ENCODE measurements around the gene SHANK1.

Gene SHANK1

DNA sequence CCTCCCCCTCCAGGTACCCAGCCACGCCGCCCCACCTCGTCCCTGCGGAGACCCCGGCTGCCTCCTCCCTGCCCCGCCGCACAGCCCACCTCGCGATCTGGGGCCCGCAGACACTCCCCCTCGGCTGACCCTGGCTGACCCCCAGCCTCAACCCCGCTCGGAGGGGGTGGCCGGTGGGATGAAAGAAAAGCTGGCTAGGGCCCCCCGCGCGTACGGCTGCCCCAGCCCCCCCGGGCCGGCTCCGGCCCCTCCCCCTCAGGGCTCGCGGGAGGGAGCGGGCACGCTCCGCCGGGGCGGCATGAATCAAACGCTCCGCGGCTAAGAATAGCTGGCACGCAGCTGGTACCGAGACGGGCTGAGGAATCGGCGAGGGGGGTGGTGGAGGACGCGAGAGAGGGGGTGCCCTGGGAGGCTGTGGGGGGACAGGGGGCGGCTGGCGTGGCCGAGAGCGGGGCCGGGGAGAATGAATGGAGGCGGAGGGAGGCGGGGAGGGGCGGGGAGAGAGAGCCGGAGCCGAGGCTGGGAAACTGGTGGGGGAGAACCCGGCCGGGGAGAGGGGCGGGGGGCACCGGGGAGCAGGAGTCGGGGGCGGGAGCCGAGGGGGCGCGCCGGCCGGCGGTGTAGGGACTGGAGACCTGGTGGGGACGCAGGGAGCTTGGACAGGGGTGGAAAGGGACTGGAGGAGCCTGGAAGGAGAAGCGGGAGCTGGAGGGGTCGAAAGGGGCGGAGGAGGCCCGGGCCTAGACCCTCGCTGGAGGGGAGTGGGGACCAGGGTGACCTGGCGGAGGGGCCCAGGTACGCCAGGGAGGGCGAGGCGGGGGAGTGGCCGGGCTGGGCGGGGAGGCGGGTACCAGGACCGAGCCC lies 1.1 kb downstream of the SHANK1 start:
- H3K36me3 ChIP-seq (ENCODE audit: insufficient read depth): no peaks in the 10 kb centered on the region
- H3K27me3 ChIP-seq (ENCODE audit: insufficient read depth, low read depth): no peaks in the 10 kb centered on the region; the same call in 1 of the 2 replicates
- no peaks in the 10 kb centered on the region for H4K20me1 ChIP-seq (ENCODE audit: insufficient read depth)
- no peak overlapping the region for H2AFZ ChIP-seq (ENCODE audit: low read depth)
- no peaks in the 10 kb centered on the region for H3K79me2 ChIP-seq (ENCODE audit: insufficient read depth, low read depth)
- H3K4me2 ChIP-seq: no peak overlapping the region
- no peak overlapping the region for H3K27ac ChIP-seq
- TF ChIP-seq, protein P1, sequence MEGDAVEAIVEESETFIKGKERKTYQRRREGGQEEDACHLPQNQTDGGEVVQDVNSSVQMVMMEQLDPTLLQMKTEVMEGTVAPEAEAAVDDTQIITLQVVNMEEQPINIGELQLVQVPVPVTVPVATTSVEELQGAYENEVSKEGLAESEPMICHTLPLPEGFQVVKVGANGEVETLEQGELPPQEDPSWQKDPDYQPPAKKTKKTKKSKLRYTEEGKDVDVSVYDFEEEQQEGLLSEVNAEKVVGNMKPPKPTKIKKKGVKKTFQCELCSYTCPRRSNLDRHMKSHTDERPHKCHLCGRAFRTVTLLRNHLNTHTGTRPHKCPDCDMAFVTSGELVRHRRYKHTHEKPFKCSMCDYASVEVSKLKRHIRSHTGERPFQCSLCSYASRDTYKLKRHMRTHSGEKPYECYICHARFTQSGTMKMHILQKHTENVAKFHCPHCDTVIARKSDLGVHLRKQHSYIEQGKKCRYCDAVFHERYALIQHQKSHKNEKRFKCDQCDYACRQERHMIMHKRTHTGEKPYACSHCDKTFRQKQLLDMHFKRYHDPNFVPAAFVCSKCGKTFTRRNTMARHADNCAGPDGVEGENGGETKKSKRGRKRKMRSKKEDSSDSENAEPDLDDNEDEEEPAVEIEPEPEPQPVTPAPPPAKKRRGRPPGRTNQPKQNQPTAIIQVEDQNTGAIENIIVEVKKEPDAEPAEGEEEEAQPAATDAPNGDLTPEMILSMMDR (conservative IDR thresholded peaks at IDR 0.05; ENCODE audit: low read depth, low read length): no peak
- no peaks in the 10 kb centered on the region for H3K4me1 ChIP-seq (ENCODE audit: low read depth, poor library complexity, severe bottlenecking)
- no peak overlapping the region for H3K9ac ChIP-seq
- no peak overlapping the region for H3K4me3 ChIP-seq (IDR thresholded peaks at IDR 0.05; ENCODE audit: insufficient read depth, low read depth, low read length)

DNA sequence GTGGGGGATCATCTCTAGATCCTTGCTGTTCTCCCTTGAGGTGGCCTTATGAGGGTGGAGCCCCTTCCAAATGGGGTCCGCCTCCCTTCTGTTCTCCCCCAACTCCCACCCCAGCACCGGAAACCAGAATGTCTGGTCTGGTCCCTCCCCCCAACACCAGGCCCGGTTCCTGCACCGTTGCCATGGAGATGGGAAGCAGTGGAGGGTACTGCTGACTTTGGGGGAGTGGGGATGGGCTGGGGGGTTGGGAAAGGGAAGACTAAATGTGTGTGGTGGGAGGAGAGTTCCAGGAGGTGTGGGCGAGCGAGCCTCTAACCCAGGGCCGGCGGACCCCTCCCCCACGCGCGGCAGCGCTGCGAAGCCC lies 1.7 kb downstream of the SHANK1 start:
- Histone ChIP-seq H3K9ac (no peak overlapping the region), H3K4me3 (IDR thresholded peaks at IDR 0.05; ENCODE audit: insufficient read depth, low read depth, low read length) (no peak overlapping the region), H2AFZ (ENCODE audit: low read depth) (no peak overlapping the region), H3K79me2 (ENCODE audit: insufficient read depth, low read depth) (no peaks in the 10 kb centered on the region), H3K36me3 (ENCODE audit: insufficient read depth) (no peaks in the 10 kb centered on the region), H3K4me1 (ENCODE audit: low read depth, poor library complexity, severe bottlenecking) (no peaks in the 10 kb centered on the region), H3K27ac (no peak overlapping the region), H3K27me3 (ENCODE audit: insufficient read depth, low read depth) (no peaks in the 10 kb centered on the region; the same call in 1 of the 2 replicates), H4K20me1 (ENCODE audit: insufficient read depth) (no peaks in the 10 kb centered on the region), H3K4me2 (no peak overlapping the region)
- TF ChIP-seq, protein P1 (conservative IDR thresholded peaks at IDR 0.05; ENCODE audit: low read depth, low read length): no peak

DNA sequence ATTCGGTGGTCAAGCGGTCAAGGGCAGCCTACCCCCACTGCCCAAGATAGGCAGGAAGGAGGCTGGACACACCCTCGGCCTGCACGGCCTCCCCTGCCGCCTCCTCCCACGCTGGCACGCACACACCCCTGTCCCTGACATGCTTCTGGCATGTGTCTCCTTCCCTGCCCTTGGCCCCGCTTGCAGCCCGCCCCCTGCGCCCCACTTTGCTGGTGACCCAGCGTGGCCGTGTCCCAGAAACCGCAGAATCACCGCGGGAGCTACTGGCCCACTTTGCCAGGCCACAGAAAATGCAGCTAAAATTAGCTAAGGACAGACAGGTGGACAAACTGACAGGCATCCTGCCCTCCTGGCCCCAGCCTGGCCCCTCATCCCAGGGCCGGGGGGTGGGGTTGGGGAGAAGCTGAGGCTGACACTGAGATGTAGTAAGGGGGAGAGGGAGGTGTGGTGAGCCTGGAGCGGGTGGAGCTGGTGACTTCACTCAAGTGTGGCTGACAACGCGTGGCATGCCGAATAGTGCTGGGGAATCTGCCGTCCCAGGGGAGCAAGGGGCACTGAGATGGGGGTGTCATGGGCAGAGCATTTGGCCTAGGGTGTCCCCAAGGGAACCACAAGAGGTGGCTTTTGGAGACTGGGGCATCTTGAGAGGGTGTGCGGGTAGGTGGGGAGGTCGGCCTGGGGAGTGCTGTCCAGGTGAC lies 2.4 kb downstream of the SHANK1 start:
- Histone ChIP-seq H3K27ac (no peak overlapping the region), H3K36me3 (ENCODE audit: insufficient read depth) (no peaks in the 10 kb centered on the region), H4K20me1 (ENCODE audit: insufficient read depth) (no peaks in the 10 kb centered on the region), H3K4me1 (ENCODE audit: low read depth, poor library complexity, severe bottlenecking) (no peaks in the 10 kb centered on the region), H3K79me2 (ENCODE audit: insufficient read depth, low read depth) (no peaks in the 10 kb centered on the region), H3K4me3 (IDR thresholded peaks at IDR 0.05; ENCODE audit: insufficient read depth, low read depth, low read length) (no peak overlapping the region), H3K27me3 (ENCODE audit: insufficient read depth, low read depth) (no peaks in the 10 kb centered on the region; the same call in 1 of the 2 replicates), H3K4me2 (no peak overlapping the region), H2AFZ (ENCODE audit: low read depth) (no peak overlapping the region), H3K9ac (no peak overlapping the region)
- TF ChIP-seq, protein P1 (conservative IDR thresholded peaks at IDR 0.05; ENCODE audit: low read depth, low read length): no peak

DNA sequence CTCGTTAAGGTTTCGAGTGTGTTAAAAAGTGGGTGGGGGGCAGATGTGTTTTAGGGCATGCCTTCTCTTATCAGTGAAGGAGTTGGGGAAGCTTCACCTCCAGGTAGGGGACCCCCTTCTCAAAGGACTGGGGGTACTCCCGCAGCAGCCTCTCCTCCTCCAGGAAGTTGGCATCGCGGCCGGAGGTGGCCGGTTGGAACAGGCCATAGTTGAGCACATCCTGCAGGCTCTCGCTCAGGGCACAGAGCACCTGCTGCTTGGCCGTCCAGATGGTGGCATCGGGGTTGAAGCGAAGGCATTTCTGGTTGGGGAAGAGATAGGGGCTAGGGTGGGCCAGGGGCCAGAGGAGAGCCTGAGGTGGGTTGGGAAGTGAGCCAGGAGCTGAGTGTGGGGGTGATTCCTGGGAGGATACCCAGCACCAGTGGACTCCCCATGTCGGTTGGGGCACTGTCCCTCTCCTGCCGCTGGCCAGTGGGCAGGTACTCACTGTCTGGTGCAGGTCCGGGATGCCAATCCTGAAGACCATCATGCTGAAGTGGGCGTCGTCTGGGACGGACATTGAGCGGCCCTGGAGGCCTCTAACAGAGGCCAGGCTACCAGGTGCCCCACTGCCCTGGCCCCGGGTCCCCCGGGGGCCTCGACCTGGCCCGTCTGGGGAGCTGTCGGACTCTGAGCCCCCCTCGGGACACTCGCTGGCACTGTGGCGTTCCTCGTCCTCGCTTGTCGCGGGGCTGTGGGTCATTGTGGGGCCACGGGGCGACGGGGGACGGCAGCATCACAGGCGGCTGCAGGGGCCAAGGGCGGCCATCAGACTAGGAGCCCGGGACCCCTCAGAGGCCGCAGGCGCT lies 3.2 kb downstream of the SHANK1 start:
- Histone ChIP-seq H4K20me1 (ENCODE audit: insufficient read depth) (no peaks in the 10 kb centered on the region), H2AFZ (ENCODE audit: low read depth) (no peak overlapping the region), H3K36me3 (ENCODE audit: insufficient read depth) (no peaks in the 10 kb centered on the region), H3K4me3 (IDR thresholded peaks at IDR 0.05; ENCODE audit: insufficient read depth, low read depth, low read length) (no peak overlapping the region), H3K79me2 (ENCODE audit: insufficient read depth, low read depth) (no peaks in the 10 kb centered on the region), H3K9ac (no peak overlapping the region), H3K27me3 (ENCODE audit: insufficient read depth, low read depth) (no peaks in the 10 kb centered on the region; the same call in 1 of the 2 replicates), H3K27ac (no peak overlapping the region), H3K4me2 (no peak overlapping the region), H3K4me1 (ENCODE audit: low read depth, poor library complexity, severe bottlenecking) (no peaks in the 10 kb centered on the region)
- TF ChIP-seq, protein P1 (conservative IDR thresholded peaks at IDR 0.05; ENCODE audit: low read depth, low read length): no peak

Measured in KMS-11 (cell line).